Neural progenitor cell (in vitro differentiated cells): ENCODE measurements around the gene HPSE2.

ENCODE experiments used
- EZH2phosphoT487 ChIP-seq: fragments of 200-600 bp; sonication (generic); IDR thresholded peaks from 2 replicates; pipeline ENCODE4 v1.6.1; 2017; ENCODE audit warnings: antibody characterized with exemption
- TF ChIP-seq, protein P1 (sequence below): fragments of 200-600 bp; sonication (generic); IDR thresholded peaks from 2 replicates; pipeline ENCODE4 v1.5.1; 2017; ENCODE audit warnings: antibody characterized with exemption, mild to moderate bottlenecking

DNA sequence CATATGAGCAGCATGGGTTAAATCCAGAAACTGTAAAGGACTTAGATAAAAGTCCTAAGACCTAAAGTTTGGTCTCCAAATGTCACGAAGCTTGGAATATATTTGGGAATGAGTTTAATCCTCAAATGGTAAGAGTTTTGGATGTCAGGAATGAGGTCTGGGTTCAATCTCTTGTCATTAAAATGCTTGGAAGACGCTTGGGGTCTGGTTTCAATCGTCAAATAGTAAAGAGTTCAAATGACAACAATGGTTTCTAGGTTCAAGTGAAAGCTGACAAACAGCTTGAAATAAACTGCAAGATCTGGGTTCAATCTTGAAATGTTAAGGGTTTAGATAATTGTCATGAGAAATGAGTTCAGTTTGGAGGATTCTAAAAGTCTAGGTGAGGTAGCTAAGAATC is 403.5 kb downstream of the HPSE2 start:
- TF ChIP-seq, protein P1, sequence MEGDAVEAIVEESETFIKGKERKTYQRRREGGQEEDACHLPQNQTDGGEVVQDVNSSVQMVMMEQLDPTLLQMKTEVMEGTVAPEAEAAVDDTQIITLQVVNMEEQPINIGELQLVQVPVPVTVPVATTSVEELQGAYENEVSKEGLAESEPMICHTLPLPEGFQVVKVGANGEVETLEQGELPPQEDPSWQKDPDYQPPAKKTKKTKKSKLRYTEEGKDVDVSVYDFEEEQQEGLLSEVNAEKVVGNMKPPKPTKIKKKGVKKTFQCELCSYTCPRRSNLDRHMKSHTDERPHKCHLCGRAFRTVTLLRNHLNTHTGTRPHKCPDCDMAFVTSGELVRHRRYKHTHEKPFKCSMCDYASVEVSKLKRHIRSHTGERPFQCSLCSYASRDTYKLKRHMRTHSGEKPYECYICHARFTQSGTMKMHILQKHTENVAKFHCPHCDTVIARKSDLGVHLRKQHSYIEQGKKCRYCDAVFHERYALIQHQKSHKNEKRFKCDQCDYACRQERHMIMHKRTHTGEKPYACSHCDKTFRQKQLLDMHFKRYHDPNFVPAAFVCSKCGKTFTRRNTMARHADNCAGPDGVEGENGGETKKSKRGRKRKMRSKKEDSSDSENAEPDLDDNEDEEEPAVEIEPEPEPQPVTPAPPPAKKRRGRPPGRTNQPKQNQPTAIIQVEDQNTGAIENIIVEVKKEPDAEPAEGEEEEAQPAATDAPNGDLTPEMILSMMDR, result no peak
- TF ChIP-seq EZH2phosphoT487, result no peak
